Prostate gland (tissue), 2 donors: ENCODE results near the gene SSTR1. TPM values are rescaled to one million over a fixed set of nuclear protein-coding genes. Genes with fewer than 3 reads are reported as not detected.
A peak's percentile ranks its signal among the peaks of the same experiment; 100 is the strongest.

Experiments used
- DNase-seq: peaks from one replicate; pipeline ENCODE4 v3.0.0-alpha.2; 2019; ENCODE audit warnings: low spot score
- H3K27ac ChIP-seq, 2 donors: fragments of 200-600 bp; sonication (generic); 2 replicates each; pipeline ENCODE4 v1.5.1; 2017 to 2019
- H3K27me3 ChIP-seq: fragments of 200-600 bp; sonication (generic); replicated peaks from 2 replicates; pipeline ENCODE4 v1.5.1; 2019; ENCODE audit not compliant: insufficient read depth
- H3K36me3 ChIP-seq, 2 donors: fragments of 200-600 bp; sonication (generic); 1 replicate in 1 of 2; 2 replicates in 1 of 2; pipeline versions ENCODE4 v1.5.1 to v1.8.1; 2017 to 2019
- H3K4me1 ChIP-seq: fragments of 200-600 bp; sonication (generic); replicated peaks from 2 replicates; pipeline ENCODE4 v1.5.1; 2019
- H3K4me3 ChIP-seq, 2 donors: fragments of 200-600 bp; sonication (generic); 2 replicates each; pipeline ENCODE4 v1.5.1; 2017 to 2019
- H3K9me3 ChIP-seq: fragments of 200-600 bp; sonication (generic); 2 replicates; pipeline ENCODE4 v1.5.1; 2017
- POLR2A ChIP-seq: fragments of 450-650 bp; IDR thresholded peaks from one replicate; pipeline ENCODE4 v1.6.1; 2016; ENCODE audit warnings: antibody characterized with exemption, mild to moderate bottlenecking
- POLR2AphosphoS5 ChIP-seq: sonication (generic); formaldehyde crosslinking; IDR thresholded peaks from one replicate; pipeline ENCODE4 v1.6.1; 2017; ENCODE audit warnings: antibody characterized with exemption
- WGBS: methylation state at CpG from one replicate; pipeline ENCODE4 v1.1.5; 2018; 5-methylcytosine and 5-hydroxymethylcytosine counted together
- intact Hi-C: fragments of 100-400 bp; cut with DNase I; formaldehyde crosslinking; loops from one replicate; pipeline ENCODE4 v1.14.2; 2022
- total RNA-seq, 2 donors: library from RNA; depleted of rRNA; stranded (reverse); fragments of >200 nt; gene quantifications; one replicate each; pipeline ENCODE4 v1.1.0, GENCODE V29; 2016
- TF ChIP-seq, protein P1 (sequence below), 4 experiments: fragments of 200-600 bp in 2 of 4; fragments of 450-650 bp in 2 of 4; sonication (generic) in 2 of 4; IDR thresholded peaks; 1 replicate in 3 of 4; 2 replicates in 1 of 4; pipeline ENCODE4 v1.5.1; 2016 to 2019; ENCODE audit warnings: antibody characterized with exemption in 4 of 4, mild to moderate bottlenecking in 2 of 4, moderate library complexity in 2 of 4

Gene SSTR1
- total RNA-seq, 2 donors from 2014 or later = 0.23 to 0.80 TPM

DNA sequence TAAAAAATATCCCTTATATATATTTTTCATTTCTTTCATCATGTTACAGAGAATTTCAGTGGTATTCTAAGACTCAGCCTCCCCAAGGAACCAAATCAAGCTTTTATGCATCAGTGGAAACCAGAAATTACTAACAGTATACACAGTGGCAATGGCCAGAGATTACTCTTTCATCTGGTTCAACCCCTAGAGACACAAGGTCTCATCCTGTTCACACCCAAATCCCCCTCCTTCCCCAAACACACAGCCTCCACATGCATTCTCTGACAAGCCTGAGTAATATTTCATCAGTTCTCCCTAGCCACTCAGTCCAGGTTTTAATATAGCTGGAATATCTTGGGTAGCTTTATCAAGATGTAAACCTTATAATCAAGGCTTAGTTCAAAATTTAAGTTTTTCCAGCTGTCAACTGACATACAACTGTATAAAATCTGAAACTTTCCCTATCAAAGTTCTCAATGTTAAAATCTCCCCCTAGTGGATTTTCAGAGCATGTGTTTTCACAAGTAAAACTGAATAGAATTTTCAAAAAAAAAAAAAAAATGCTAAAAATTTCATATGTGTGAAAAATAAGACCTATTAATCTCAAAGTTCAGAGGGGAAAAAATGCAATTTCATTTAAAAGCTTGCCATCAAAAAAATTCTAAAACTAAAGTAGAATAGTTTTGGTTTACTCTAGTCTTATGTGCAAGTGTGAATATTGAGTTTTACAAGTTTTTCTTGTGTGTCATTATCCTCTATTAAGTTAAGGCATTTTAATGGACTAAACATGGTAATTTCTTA, 10.5 kb upstream of the SSTR1 start:
- H3K4me3 ChIP-seq = no peak overlapping the region
- no peaks in the 10 kb centered on the region for H3K36me3 ChIP-seq
- intact Hi-C loops = loop anchor here (10.0 kb wide), 1 partner anchor 212 kb away; no protein-coding TSS in a partner anchor
- H3K9me3 ChIP-seq = no peaks in the 10 kb centered on the region
- no peak overlapping the region for H3K27ac ChIP-seq
- H3K27me3 ChIP-seq = peaks cover 3% of the 10 kb centered on the region
- DNase-seq = no peak
- no peaks in the 10 kb centered on the region for H3K4me1 ChIP-seq
- TF ChIP-seq POLR2AphosphoS5 (no peak), POLR2A (no peak)
- TF ChIP-seq, protein P1, sequence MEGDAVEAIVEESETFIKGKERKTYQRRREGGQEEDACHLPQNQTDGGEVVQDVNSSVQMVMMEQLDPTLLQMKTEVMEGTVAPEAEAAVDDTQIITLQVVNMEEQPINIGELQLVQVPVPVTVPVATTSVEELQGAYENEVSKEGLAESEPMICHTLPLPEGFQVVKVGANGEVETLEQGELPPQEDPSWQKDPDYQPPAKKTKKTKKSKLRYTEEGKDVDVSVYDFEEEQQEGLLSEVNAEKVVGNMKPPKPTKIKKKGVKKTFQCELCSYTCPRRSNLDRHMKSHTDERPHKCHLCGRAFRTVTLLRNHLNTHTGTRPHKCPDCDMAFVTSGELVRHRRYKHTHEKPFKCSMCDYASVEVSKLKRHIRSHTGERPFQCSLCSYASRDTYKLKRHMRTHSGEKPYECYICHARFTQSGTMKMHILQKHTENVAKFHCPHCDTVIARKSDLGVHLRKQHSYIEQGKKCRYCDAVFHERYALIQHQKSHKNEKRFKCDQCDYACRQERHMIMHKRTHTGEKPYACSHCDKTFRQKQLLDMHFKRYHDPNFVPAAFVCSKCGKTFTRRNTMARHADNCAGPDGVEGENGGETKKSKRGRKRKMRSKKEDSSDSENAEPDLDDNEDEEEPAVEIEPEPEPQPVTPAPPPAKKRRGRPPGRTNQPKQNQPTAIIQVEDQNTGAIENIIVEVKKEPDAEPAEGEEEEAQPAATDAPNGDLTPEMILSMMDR (IDR thresholded peaks at IDR 0.05) = peak; percentile 12 to 46 (median 44)

DNA sequence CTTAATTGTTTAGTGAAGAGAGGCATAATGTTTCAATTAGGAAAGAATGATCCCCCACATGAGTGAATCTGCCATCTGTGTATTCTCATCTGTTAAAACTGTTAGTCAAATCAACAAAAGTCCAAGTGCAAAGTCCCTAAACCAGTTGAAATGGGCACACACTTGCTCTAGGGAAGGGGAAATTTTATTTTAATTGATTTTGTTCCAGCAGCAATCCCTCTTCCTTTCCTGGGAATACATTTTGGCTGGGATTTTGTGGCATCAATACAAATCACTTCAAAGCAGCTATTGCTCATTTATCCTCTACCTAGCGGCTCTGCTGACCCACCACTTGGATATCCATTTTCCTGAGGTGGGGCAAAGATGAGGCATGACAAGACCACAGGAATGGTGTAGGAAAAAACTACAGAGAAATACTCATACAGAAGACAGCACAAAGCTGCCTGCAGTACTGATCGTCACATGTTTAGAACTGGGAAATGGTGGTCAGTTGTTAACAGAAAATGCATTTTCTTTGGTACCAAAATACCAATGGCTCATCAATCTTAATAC, 9.8 kb upstream of the SSTR1 start:
- Histone ChIP-seq H3K27ac (no peak overlapping the region), H3K4me1 (no peaks in the 10 kb centered on the region), H3K9me3 (no peaks in the 10 kb centered on the region), H3K36me3 (no peaks in the 10 kb centered on the region), H3K4me3 (no peak overlapping the region), H3K27me3 (peaks cover 3% of the 10 kb centered on the region)
- intact Hi-C loops = loop anchor here (10.0 kb wide), 1 partner anchor 213 kb away; no protein-coding TSS in a partner anchor
- no peak for DNase-seq
- 90% methylated on average over 2 of the region's 2 CpGs for WGBS
- TF ChIP-seq, protein P1 (IDR thresholded peaks at IDR 0.05) = no peak
- no peak for TF ChIP-seq POLR2A

DNA sequence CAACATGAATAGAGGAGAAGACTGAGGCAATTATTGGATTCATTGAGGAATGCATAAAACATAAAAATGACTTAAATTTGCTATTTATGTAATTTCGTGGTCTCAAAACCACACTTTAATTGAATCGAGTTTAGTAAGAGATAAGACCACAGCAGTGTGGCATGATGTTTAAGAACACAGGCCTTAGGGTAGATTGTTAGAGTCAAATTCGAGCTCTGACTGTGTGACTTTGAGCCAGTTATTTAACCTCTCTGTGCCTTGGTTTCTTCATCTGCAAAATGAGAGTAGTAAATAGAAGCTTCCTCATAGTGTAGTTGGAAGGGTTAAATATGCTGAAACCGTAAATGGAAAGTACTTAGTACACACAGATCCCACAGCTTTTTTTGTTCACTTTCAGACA, 9.3 kb upstream of the SSTR1 start:
- DNase-seq = no peak
- intact Hi-C loops = loop anchor here (10.0 kb wide), 1 partner anchor 214 kb away; no protein-coding TSS in a partner anchor
- Histone ChIP-seq H3K9me3 (no peaks in the 10 kb centered on the region), H3K4me3 (no peak overlapping the region), H3K36me3 (no peaks in the 10 kb centered on the region), H3K4me1 (no peaks in the 10 kb centered on the region), H3K27me3 (peaks cover 3% of the 10 kb centered on the region), H3K27ac (no peak overlapping the region)
- 79% methylated on average over 4 of the region's 4 CpGs for WGBS
- TF ChIP-seq POLR2A = no peak
- TF ChIP-seq POLR2AphosphoS5 = no peak
- TF ChIP-seq, protein P1 (IDR thresholded peaks at IDR 0.05) = no peak

DNA sequence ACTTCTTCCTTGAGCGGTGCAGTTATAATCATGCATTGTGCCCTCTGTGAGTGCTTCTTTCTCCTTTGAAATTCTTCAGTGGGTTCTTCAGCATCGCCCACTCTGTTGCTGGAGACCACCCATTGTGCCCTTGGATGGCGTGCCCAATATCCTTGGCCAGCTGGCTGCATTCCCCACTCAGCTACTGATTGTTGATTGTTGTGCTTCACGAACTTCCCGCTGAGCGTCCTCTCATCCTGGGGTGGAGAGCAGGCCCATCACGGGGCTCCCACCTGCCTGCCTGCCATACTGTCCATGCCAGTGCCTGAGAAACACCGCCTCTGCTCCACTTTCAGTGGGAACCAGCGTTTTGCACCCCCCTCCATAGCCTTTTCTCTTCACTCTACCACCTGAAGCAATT, 8.6 kb upstream of the SSTR1 start:
- Histone ChIP-seq H3K27ac (no peak overlapping the region), H3K4me3 (no peak overlapping the region), H3K27me3 (peaks cover 3% of the 10 kb centered on the region), H3K4me1 (no peaks in the 10 kb centered on the region), H3K9me3 (no peaks in the 10 kb centered on the region), H3K36me3 (no peaks in the 10 kb centered on the region)
- TF ChIP-seq, protein P1 (IDR thresholded peaks at IDR 0.05) = no peak
- TF ChIP-seq POLR2AphosphoS5 (no peak), POLR2A (no peak)
- WGBS = 83% methylated on average over 9 of the region's 9 CpGs
- DNase-seq = no peak
- intact Hi-C loops = loop anchor here (10.0 kb wide), 1 partner anchor 214 kb away; no protein-coding TSS in a partner anchor

DNA sequence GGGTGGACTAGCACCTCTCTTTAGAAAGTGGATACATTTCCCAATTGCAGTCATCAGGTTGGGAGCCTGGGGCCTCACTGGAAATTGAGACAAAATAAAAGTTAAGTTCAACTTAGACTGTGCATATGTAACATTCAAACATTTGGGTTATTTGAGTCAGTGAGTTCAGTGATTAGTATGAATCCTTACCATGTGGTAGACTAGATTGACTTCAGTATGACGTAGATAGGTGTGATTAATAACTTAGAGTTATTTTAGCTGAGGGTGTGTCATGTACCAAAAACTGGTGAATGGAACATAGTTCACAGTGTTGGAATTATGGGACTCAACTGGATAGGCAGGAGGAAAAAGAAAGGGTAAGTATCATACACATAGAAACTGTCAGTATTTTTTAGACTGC, 8.0 kb upstream of the SSTR1 start:
- intact Hi-C loops = loop anchor here (10.0 kb wide), 1 partner anchor 215 kb away; no protein-coding TSS in a partner anchor
- Histone ChIP-seq H3K9me3 (no peaks in the 10 kb centered on the region), H3K36me3 (no peaks in the 10 kb centered on the region), H3K4me1 (no peaks in the 10 kb centered on the region), H3K27me3 (peaks cover 3% of the 10 kb centered on the region), H3K4me3 (no peak overlapping the region), H3K27ac (no peak overlapping the region)
- no peak for TF ChIP-seq POLR2AphosphoS5
- TF ChIP-seq, protein P1 (IDR thresholded peaks at IDR 0.05) = no peak
- TF ChIP-seq POLR2A = no peak
- no peak for DNase-seq
- 85% methylated on average over 1 of the region's 1 CpG for WGBS
